Measurements from ENCODE around the gene S100A13. TPM values are rescaled to one million over a fixed set of nuclear protein-coding genes. Genes with fewer than 3 reads are reported as not detected.
"Not testable (repeated sequence)": the region's sequence is repeated elsewhere in the genome, so short reads cannot be mapped to it uniquely, and the experiment has no call there.

The S100A13 gene
- total RNA-seq, 1 experiment from 2014 or later: 55.0 TPM

GRCh38 chr1:153582836-153583235 is 44.5 kb downstream of the S100A13 start:
- H4K20me1 ChIP-seq (ENCODE audit: control insufficient read depth, insufficient read depth, insufficient read length); H4K91ac ChIP-seq (ENCODE audit: insufficient read length, low read depth, low read length); H2BK20ac ChIP-seq (ENCODE audit: low read depth, low read length, poor library complexity, severe bottlenecking); DNase-seq; H3K9ac ChIP-seq (ENCODE audit: extremely low read depth, insufficient read length, low read length); H4K8ac ChIP-seq (replicated peaks; ENCODE audit: insufficient read length, low read depth, low read length); H3K18ac ChIP-seq (ENCODE audit: insufficient read length, low read depth, low read length); H2AFZ ChIP-seq (ENCODE audit: low read length); H3K79me1 ChIP-seq (ENCODE audit: insufficient read depth, low read depth, low read length, poor library complexity, severe bottlenecking); H4K5ac ChIP-seq (ENCODE audit: insufficient read length, low read depth, low read length); H3K9me3 Mint-ChIP-seq; H3K27ac ChIP-seq (ENCODE audit: insufficient read length, low read depth, low read length); H2AK5ac ChIP-seq (ENCODE audit: insufficient read length, low read length); H3K4ac ChIP-seq (ENCODE audit: low read depth, low read length); H3K9me3 ChIP-seq (ENCODE audit: control insufficient read depth, low read depth, low read length); H3K27me3 Mint-ChIP-seq (ENCODE audit: low read depth); H3K27ac Mint-ChIP-seq; H3K79me2 ChIP-seq (ENCODE audit: insufficient read depth, low read length); H2BK12ac ChIP-seq (ENCODE audit: insufficient read length, low read depth, low read length); H3K4me2 ChIP-seq (ENCODE audit: insufficient read depth, insufficient read length, low read length); H2BK15ac ChIP-seq (ENCODE audit: low read depth, low read length); H3K36me3 Mint-ChIP-seq (ENCODE audit: insufficient read depth in 1 of 3, low read depth in 3 of 3); H2BK5ac ChIP-seq (ENCODE audit: insufficient read length, low read length); H3K23ac ChIP-seq (ENCODE audit: insufficient read length, low read depth, low read length); H3T11ph ChIP-seq (ENCODE audit: low read length); H3K4me3 Mint-ChIP-seq; H2BK120ac ChIP-seq (ENCODE audit: low read depth, low read length, poor library complexity, severe bottlenecking); H3K56ac ChIP-seq (ENCODE audit: insufficient read length, low read depth, low read length); H3K4me1 ChIP-seq (ENCODE audit: insufficient read depth, low read length); H3K23me2 ChIP-seq (ENCODE audit: insufficient read length, low read depth, low read length, poor library complexity, severe bottlenecking); H3K27me3 ChIP-seq (ENCODE audit: insufficient read depth, low read length); H3K14ac ChIP-seq (ENCODE audit: insufficient read depth, low read length): not testable (repeated sequence)
- WGBS (ENCODE audit: extremely low coverage, insufficient read length, low lambda C conversion rate): no CpG with 5 or more reads among the region's 34 CpGs
- H3K4me1 Mint-ChIP-seq: peaks cover 19 to 27% of the 10 kb centered on the region in 2 experiments

Data from H9 (cell line).